Type B pancreatic cell (in vitro differentiated cells): ENCODE results near the gene SLC7A1. TPM values are rescaled to one million over a fixed set of nuclear protein-coding genes. Genes with fewer than 3 reads are reported as not detected.

Source experiments
- DNase-seq: peaks from one replicate; pipeline ENCODE4 v3.0.0; 2021; ENCODE audit warnings: mixed read lengths; ENCODE audit not compliant: unreplicated experiment; ENCODE audit errors: extremely low spot score
- H3K27ac Mint-ChIP-seq: 2 replicates; pipeline ENCODE4 v1.8.0; 2021; ENCODE audit warnings: mild to moderate bottlenecking, mixed read lengths
- H3K27me3 Mint-ChIP-seq: 2 replicates; pipeline ENCODE4 v1.8.0; 2021; ENCODE audit warnings: mixed read lengths
- H3K36me3 Mint-ChIP-seq: 2 replicates; pipeline ENCODE4 v1.8.0; 2021; ENCODE audit warnings: mixed read lengths
- H3K4me1 Mint-ChIP-seq: one replicate; pipeline ENCODE4 v1.8.0; 2021; ENCODE audit warnings: mixed read lengths; ENCODE audit not compliant: unreplicated experiment
- H3K4me3 Mint-ChIP-seq: 2 replicates; pipeline ENCODE4 v1.8.0; 2021; ENCODE audit warnings: mild to moderate bottlenecking, mixed read lengths
- H3K9me3 Mint-ChIP-seq: 2 replicates; pipeline ENCODE4 v1.8.0; 2021; ENCODE audit warnings: mixed read lengths
- CTCF ChIP-seq: fragments of 200-600 bp; sonication (generic); conservative IDR thresholded peaks from 2 replicates; pipeline ENCODE4 v1.5.0; 2021; ENCODE audit warnings: antibody characterized with exemption, mild to moderate bottlenecking
- total RNA-seq: library from RNA; stranded (reverse); gene quantifications from 2 replicates; pipeline ENCODE4 v1.2.1, GENCODE V29; 2021; ENCODE audit warnings: low replicate concordance

SLC7A1 gene
- total RNA-seq, 1 donor from 2014 or later: 42.1 TPM

GRCh38 chr13:29465741-29466293 is 129.7 kb downstream of the SLC7A1 start:
- peaks cover 19% of the 10 kb centered on the region for H3K4me1 Mint-ChIP-seq
- H3K4me3 Mint-ChIP-seq: no peak overlapping the region
- H3K27me3 Mint-ChIP-seq: no peaks in the 10 kb centered on the region
- no peak for TF ChIP-seq CTCF
- H3K9me3 Mint-ChIP-seq: no peaks in the 10 kb centered on the region
- DNase-seq: no peak
- H3K36me3 Mint-ChIP-seq: no peaks in the 10 kb centered on the region
- no peak overlapping the region for H3K27ac Mint-ChIP-seq

GRCh38 chr13:29464105-29464679 is 131.3 kb downstream of the SLC7A1 start:
- Mint-ChIP-seq H3K9me3 (no peaks in the 10 kb centered on the region), H3K4me1 (peaks cover 19% of the 10 kb centered on the region), H3K4me3 (no peak overlapping the region), H3K27me3 (no peaks in the 10 kb centered on the region), H3K36me3 (no peaks in the 10 kb centered on the region), H3K27ac (no peak overlapping the region)
- DNase-seq: no peak
- no peak for TF ChIP-seq CTCF

- DNase-seq: no peak
- TF ChIP-seq CTCF: no peak
- Mint-ChIP-seq H3K27ac (peak overlapping the region; percentile 13), H3K27me3 (no peaks in the 10 kb centered on the region), H3K4me3 (no peak overlapping the region), H3K4me1 (peaks cover 7% of the 10 kb centered on the region), H3K36me3 (no peaks in the 10 kb centered on the region), H3K9me3 (peaks cover 9% of the 10 kb centered on the region)
Observed at GRCh38 chr13:29459813-29460355, 135.6 kb downstream of the SLC7A1 start.
